Colonic mucosa (tissue), 4 donors: Measurements from ENCODE around the gene LBP. TPM values are rescaled to one million over a fixed set of nuclear protein-coding genes. Genes with fewer than 3 reads are reported as not detected.

Source experiments
- DNase-seq: peaks from one replicate; pipeline ENCODE4 v3.0.0-alpha.2; 2020
- H3K27ac ChIP-seq: fragments of 200-600 bp; one replicate; pipeline ENCODE4 v1.8.0; 2021
- H3K27me3 ChIP-seq: fragments of 200-600 bp; one replicate; pipeline ENCODE4 v1.8.0; 2021
- H3K36me3 ChIP-seq: fragments of 200-600 bp; one replicate; pipeline ENCODE4 v1.8.0; 2021
- H3K4me1 ChIP-seq: fragments of 200-600 bp; one replicate; pipeline ENCODE4 v1.8.0; 2021; ENCODE audit warnings: mild to moderate bottlenecking
- H3K4me3 ChIP-seq: fragments of 200-600 bp; one replicate; pipeline ENCODE4 v1.8.0; 2021
- H3K9ac ChIP-seq, 2 donors: one replicate each; pipeline ENCODE4 v1.7.0; 2013; ENCODE audit warnings: control low read depth in 2 of 2, low read depth in 2 of 2, low read length in 2 of 2
- H3K9me3 ChIP-seq: fragments of 200-600 bp; one replicate; pipeline ENCODE4 v1.8.0; 2021
- intact Hi-C: fragments of 100-400 bp; cut with DNase I; formaldehyde crosslinking; loops from one replicate; pipeline ENCODE4 v1.14.1; 2022
- total RNA-seq, 2 donors: library from RNA; stranded (reverse); fragmentation: NEBNext Ultra II Directional in 1 of 2; extraction: Animal tissue kit (Norgen Biotek cat#: 25700) in 1 of 2; gene quantifications; one replicate each; pipeline ENCODE4 v1.2.1, GENCODE V29; 2021
- TF ChIP-seq, protein P1 (sequence below): fragments of 200-600 bp; IDR thresholded peaks from one replicate; pipeline ENCODE4 v1.8.0; 2022; ENCODE audit warnings: antibody characterized with exemption, mild to moderate bottlenecking
- donor health status: healthy.
- donor health status: DM: no; HTN: no; CAD: no.
- donor health status: DM: no; HTN: no; CAD: no.

The LBP gene
- total RNA-seq, 2 donors from 2014 or later: 0.32 TPM; not detected in 1

DNA sequence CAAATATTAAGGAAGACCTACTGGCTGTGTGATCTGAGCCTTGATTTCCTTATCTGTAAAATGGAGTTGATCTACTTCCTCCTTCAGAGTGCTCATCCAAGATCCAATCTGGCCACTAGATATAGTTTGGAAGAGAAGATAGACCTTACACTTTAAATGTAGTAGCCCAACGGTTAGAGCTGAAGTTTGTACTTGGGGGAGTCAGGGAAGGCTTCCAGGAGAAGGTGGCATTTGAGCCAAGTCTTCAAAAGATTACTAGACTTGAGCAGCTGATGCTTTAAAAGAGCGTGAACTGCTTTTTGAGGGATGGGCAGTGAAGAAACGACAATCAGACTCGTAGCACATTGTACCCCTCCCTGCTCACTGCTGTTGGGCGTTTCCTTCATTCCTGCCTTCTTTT is 3.6 kb downstream of the LBP start:
- DNase-seq: no peak
- TF ChIP-seq, protein P1, sequence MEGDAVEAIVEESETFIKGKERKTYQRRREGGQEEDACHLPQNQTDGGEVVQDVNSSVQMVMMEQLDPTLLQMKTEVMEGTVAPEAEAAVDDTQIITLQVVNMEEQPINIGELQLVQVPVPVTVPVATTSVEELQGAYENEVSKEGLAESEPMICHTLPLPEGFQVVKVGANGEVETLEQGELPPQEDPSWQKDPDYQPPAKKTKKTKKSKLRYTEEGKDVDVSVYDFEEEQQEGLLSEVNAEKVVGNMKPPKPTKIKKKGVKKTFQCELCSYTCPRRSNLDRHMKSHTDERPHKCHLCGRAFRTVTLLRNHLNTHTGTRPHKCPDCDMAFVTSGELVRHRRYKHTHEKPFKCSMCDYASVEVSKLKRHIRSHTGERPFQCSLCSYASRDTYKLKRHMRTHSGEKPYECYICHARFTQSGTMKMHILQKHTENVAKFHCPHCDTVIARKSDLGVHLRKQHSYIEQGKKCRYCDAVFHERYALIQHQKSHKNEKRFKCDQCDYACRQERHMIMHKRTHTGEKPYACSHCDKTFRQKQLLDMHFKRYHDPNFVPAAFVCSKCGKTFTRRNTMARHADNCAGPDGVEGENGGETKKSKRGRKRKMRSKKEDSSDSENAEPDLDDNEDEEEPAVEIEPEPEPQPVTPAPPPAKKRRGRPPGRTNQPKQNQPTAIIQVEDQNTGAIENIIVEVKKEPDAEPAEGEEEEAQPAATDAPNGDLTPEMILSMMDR: no peak
- intact Hi-C loops: no loop called here

DNA sequence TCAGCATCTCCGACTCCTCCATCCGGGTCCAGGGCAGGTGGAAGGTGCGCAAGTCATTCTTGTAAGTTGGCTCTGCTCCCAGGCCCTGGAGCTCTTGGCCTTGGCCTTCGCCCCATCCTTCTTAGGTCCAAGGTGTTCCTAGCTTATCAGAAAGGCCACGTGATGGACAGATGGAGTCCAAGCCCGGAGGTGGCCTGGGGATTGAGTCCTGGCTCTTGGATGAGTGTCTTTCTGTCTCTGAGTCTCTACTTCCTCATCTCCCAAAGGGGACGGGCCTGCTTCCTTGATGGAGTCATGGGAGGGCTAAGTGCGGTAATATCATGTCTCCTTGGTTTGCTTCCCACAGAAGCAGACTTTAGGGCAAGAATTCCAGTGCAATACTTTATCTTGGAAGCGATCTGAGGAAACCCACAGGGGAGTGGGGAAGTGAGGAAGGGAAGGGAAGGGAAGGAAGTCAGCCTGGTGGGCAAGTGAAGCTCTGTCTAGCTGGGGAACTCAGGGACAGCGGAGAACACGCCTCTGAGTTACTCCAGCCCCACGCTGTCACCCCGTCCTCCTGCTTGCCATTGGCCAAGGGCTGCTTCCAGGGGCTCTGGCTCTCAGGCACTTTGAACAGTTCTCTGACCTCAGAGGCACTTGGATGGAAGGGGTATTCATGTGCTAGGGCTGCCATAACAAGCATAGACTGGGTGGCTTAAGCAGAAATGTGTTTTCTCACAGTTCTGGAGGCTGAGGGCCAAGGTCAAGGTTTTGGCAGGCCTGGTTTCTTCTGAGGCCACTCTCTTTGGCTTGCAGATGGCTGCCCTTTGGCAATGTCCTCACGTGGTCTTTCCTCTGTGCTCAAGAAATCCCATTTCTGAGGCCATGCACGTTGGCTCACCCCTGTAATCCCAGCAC is 4.8 kb downstream of the LBP start:
- H3K27ac ChIP-seq: no peak overlapping the region
- no peak overlapping the region for H3K9ac ChIP-seq
- H3K9me3 ChIP-seq: no peaks in the 10 kb centered on the region
- intact Hi-C loops: no loop called here
- no peak overlapping the region for H3K4me3 ChIP-seq
- TF ChIP-seq, protein P1: no peak
- no peaks in the 10 kb centered on the region for H3K27me3 ChIP-seq
- H3K36me3 ChIP-seq: no peaks in the 10 kb centered on the region
- no peaks in the 10 kb centered on the region for H3K4me1 ChIP-seq
- DNase-seq: no peak

More for the DNA sequence above, 3.6 kb downstream of the LBP start:
- Histone ChIP-seq H3K4me3 (no peak overlapping the region), H3K27me3 (no peaks in the 10 kb centered on the region), H3K9me3 (no peaks in the 10 kb centered on the region), H3K9ac (no peak overlapping the region), H3K27ac (no peak overlapping the region), H3K36me3 (no peaks in the 10 kb centered on the region), H3K4me1 (no peaks in the 10 kb centered on the region)

DNA sequence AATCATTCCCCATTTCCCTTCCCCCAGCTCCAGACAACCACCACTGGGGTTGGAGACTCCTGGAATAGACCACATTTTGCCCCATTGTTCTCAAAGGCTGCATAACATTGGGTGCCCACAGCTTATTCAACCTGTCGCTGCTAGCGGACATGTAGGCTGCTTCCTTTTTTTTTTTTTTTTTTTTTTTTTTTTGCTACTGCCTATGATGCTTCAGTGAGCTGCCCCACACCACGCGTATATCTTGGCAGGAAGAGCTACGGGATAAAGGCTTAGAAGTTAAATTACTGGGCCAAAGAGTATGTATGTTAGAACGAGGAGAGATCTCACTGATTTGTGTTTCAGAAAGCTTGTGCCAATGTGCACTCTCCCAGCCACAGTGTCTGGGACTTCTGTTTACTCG is 7.0 kb downstream of the LBP start:
- TF ChIP-seq, protein P1: no peak
- Histone ChIP-seq H3K9ac (no peak overlapping the region), H3K4me1 (no peaks in the 10 kb centered on the region), H3K4me3 (no peak overlapping the region), H3K27me3 (no peaks in the 10 kb centered on the region), H3K27ac (no peak overlapping the region), H3K36me3 (no peaks in the 10 kb centered on the region), H3K9me3 (no peaks in the 10 kb centered on the region)
- DNase-seq: no peak
- intact Hi-C loops: no loop called here

DNA sequence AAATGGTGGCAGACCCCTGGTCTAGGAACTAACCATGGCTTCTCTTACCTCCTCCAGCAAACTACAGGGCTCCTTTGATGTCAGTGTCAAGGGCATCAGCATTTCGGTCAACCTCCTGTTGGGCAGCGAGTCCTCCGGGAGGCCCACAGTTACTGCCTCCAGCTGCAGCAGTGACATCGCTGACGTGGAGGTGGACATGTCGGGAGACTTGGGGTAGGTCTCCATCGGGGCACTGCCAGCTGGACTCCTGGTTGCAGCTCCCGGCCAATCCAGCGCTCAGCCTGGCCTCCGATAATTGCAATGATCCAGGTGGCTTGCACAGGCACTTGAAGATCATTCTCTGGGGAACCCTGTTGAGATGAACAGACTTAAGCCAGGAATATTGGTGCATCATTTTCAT is 7.9 kb downstream of the LBP start:
- DNase-seq: no peak
- Histone ChIP-seq H3K9me3 (no peaks in the 10 kb centered on the region), H3K4me3 (no peak overlapping the region), H3K9ac (no peak overlapping the region), H3K27ac (no peak overlapping the region), H3K4me1 (no peaks in the 10 kb centered on the region), H3K36me3 (no peaks in the 10 kb centered on the region), H3K27me3 (no peaks in the 10 kb centered on the region)
- TF ChIP-seq, protein P1: no peak
- intact Hi-C loops: no loop called here

DNA sequence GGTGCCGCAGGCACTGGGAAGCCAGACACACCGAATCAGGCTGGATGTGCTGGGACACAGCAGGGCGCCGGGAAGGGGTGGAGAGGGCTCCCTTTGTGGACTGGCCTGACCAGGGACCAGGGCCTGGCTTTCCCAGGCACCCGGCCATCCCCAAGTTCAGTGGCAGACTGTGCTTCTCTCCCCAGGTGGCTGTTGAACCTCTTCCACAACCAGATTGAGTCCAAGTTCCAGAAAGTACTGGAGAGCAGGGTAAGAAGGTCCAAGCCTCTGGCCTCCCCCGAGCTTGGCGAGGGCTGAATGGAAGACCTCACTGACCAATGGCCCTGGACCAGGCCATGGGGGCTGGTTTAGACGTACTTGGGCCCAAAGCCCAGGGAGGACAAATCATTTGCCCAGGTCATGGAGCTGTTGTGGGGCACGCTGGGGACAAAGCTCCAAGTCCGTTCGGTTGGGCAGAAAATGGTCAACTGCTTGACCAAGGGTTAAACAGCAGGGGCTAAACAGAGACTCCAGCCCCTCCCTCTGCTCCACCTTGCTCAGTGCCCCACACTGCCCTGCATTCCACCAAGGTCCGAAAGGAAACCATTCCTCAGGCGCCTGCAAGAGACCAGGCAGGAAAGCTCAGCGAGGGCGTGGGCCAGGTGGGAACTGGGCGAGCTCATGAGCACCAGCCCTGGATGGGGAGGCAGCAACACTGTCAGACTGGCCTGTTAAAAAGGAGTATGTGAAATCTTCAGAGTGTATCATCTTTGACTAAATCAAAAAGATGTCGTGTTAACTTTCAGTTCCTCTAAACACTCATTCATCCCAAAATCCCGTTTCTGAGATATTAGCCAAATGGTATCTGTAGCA is 9.1 kb downstream of the LBP start:
- Histone ChIP-seq H3K36me3 (no peaks in the 10 kb centered on the region), H3K9ac (no peak overlapping the region), H3K4me1 (no peaks in the 10 kb centered on the region), H3K27me3 (no peaks in the 10 kb centered on the region), H3K27ac (no peak overlapping the region), H3K4me3 (no peak overlapping the region), H3K9me3 (no peaks in the 10 kb centered on the region)
- DNase-seq: no peak
- intact Hi-C loops: no loop called here
- TF ChIP-seq, protein P1: no peak
